Tibial nerve (tissue), 4 donors: ENCODE measurements around the gene C2orf15. TPM values are rescaled to one million over a fixed set of nuclear protein-coding genes. Genes with fewer than 3 reads are reported as not detected.
"Not testable (repeated sequence)": the region's sequence is repeated elsewhere in the genome, so short reads cannot be mapped to it uniquely, and the experiment has no call there.

Experiments used
- DNase-seq, 2 donors: peaks; one replicate each; pipeline ENCODE4 v3.0.0-alpha.2; 2019; ENCODE audit warnings: low spot score in 2 of 2
- H3K27ac ChIP-seq, 4 donors: fragments of 200-600 bp; sonication (generic) in 3 of 4; one replicate each; pipeline ENCODE4 v1.5.1; 2017 to 2019; ENCODE audit warnings: mild to moderate bottlenecking in 1 of 4
- H3K27me3 ChIP-seq, 2 donors: fragments of 200-600 bp; sonication (generic) in 1 of 2; one replicate each; pipeline versions ENCODE4 v1.5.1 to v1.6.0; 2017 to 2019
- H3K36me3 ChIP-seq, 3 donors: fragments of 200-600 bp; sonication (generic); one replicate each; pipeline ENCODE4 v1.5.1; 2018 to 2019
- H3K4me1 ChIP-seq, 4 donors: fragments of 200-600 bp; sonication (generic) in 3 of 4; one replicate each; pipeline ENCODE4 v1.5.1; 2017 to 2019
- H3K4me3 ChIP-seq, 4 donors: fragments of 200-600 bp; sonication (generic) in 3 of 4; one replicate each; pipeline ENCODE4 v1.5.1; 2017 to 2019; ENCODE audit warnings: mild to moderate bottlenecking in 1 of 4, moderate library complexity in 1 of 4
- H3K9me3 ChIP-seq, 4 donors: fragments of 200-600 bp; sonication (generic) in 3 of 4; one replicate each; pipeline ENCODE4 v1.5.1; 2017 to 2019
- EP300 ChIP-seq, 2 donors: sonication (generic); formaldehyde crosslinking; IDR thresholded peaks; one replicate each; pipeline ENCODE4 v1.6.1; 2017; ENCODE audit warnings: antibody characterized with exemption in 2 of 2, mild to moderate bottlenecking in 1 of 2
- POLR2A ChIP-seq, 2 donors: fragments of 450-650 bp; IDR thresholded peaks; one replicate each; pipeline ENCODE4 v1.6.1; 2017; ENCODE audit warnings: antibody characterized with exemption in 2 of 2, mild to moderate bottlenecking in 2 of 2, moderate library complexity in 2 of 2
- WGBS, 2 donors: methylation state at CpG; one replicate each; pipeline ENCODE4 v1.1.5; 2018; 5-methylcytosine and 5-hydroxymethylcytosine counted together
- small RNA-seq: library from RNA; depleted of rRNA; stranded (forward); fragments of <200 nt; gene quantifications from one replicate; pipeline ENCODE3, GENCODE V24; 2016
- total RNA-seq, 4 donors: library from RNA; depleted of rRNA; stranded (reverse); fragments of >200 nt; gene quantifications; one replicate each; pipeline ENCODE4 v1.1.0, GENCODE V29; 2016
- TF ChIP-seq, protein P1 (sequence below), 5 experiments: fragments of 200-600 bp in 3 of 5; fragments of 450-650 bp in 2 of 5; sonication (generic) in 3 of 5; IDR thresholded peaks; one replicate each; pipeline ENCODE4 v1.5.1; 2016 to 2019; ENCODE audit warnings: antibody characterized with exemption in 5 of 5, mild to moderate bottlenecking in 3 of 5, moderate library complexity in 2 of 5

Gene C2orf15
- total RNA-seq, 4 donors from 2014 or later = 0.44 TPM; not detected in 3

DNA sequence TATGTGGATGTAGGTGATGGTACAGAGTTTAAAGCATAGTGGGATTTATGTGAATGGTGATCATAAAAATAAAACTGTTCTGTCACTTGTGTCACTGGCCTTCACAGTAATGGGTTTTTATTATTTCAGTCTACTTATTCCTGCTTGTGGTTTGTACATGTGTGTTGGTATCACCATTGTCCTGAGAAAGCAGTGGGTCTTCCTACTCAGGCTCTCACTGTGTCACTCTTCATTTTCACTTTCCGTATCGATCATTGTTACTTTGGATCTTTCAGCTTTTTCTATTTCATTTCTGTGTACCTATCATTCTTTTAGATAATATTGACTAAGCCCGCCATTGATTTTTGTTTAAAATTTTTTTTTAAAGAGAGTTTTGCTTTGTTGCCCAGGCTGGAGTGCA is 46.9 kb downstream of the C2orf15 start:
- WGBS, 2 donors = 94 to 97% methylated on average over 3 of the region's 3 CpGs
- TF ChIP-seq POLR2A (IDR thresholded peaks at IDR 0.05) = no peak
- TF ChIP-seq, protein P1, sequence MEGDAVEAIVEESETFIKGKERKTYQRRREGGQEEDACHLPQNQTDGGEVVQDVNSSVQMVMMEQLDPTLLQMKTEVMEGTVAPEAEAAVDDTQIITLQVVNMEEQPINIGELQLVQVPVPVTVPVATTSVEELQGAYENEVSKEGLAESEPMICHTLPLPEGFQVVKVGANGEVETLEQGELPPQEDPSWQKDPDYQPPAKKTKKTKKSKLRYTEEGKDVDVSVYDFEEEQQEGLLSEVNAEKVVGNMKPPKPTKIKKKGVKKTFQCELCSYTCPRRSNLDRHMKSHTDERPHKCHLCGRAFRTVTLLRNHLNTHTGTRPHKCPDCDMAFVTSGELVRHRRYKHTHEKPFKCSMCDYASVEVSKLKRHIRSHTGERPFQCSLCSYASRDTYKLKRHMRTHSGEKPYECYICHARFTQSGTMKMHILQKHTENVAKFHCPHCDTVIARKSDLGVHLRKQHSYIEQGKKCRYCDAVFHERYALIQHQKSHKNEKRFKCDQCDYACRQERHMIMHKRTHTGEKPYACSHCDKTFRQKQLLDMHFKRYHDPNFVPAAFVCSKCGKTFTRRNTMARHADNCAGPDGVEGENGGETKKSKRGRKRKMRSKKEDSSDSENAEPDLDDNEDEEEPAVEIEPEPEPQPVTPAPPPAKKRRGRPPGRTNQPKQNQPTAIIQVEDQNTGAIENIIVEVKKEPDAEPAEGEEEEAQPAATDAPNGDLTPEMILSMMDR (IDR thresholded peaks at IDR 0.05) = no peak
- TF ChIP-seq EP300 (IDR thresholded peaks at IDR 0.05) = no peak
- Histone ChIP-seq H3K27ac (no peak overlapping the region), H3K4me3 (no peak overlapping the region), H3K27me3 (no peaks in the 10 kb centered on the region), H3K36me3 (peaks cover 0 to 67% (median 0%) of the 10 kb centered on the region in 3 donors), H3K4me1 (peaks cover 0 to 29% (median 0%) of the 10 kb centered on the region in 4 donors), H3K9me3 (no peaks in the 10 kb centered on the region)
- no peak for DNase-seq

DNA sequence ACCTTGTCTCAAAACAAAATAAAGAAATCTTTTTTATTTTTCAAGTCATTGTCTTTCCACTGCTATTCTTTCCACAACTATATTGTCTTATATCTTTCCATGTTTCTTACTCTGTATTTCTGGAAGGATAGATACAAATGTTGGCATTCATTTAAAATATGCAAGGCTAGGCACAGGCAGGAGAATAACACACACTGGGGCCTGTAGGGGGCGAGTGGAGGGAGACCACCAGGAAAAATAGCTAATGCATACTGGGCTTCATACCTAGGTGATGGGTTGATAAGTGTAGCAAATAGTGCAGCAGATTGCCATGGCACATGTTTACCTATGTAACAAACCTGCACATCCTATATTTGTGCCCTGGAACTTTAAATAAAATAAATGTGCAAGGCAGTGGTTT is 49.0 kb downstream of the C2orf15 start:
- 84 to 88% methylated on average over 1 of the region's 1 CpG for WGBS, 2 donors
- DNase-seq = no peak
- peaks cover 0 to 7% (median 0%) of the 10 kb centered on the region in 4 donors for H3K4me1 ChIP-seq
- no peaks in the 10 kb centered on the region for H3K27me3 ChIP-seq
- no peak for TF ChIP-seq EP300 (IDR thresholded peaks at IDR 0.05)
- TF ChIP-seq, protein P1 (IDR thresholded peaks at IDR 0.05) = no peak
- H3K27ac ChIP-seq = no peak overlapping the region
- H3K9me3 ChIP-seq = no peaks in the 10 kb centered on the region
- H3K4me3 ChIP-seq = no peak overlapping the region
- peaks cover 0 to 87% (median 0%) of the 10 kb centered on the region in 3 donors for H3K36me3 ChIP-seq

DNA sequence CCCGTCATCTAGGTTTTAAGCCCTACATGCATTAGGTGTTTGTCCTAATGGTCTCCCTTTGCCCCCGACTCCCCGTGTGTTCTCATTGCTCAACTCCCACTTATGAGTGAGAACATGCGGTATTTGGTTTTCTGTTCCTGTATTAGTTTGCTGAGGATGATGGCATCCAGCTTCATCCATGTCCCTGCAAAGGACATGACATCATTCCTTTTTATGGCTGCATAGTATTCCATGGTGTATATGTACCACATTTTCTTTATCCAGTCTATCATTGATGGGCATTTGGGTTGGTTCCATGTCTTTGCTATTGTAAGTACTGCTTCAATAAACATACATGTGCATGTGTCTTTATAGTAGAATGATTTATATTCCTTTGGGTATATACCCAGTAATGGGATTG is 50.9 kb downstream of the C2orf15 start:
- 99 to 100% methylated on average over 4 of the region's 4 CpGs for whole genome bisulfite sequencing, 2 donors
- not testable (repeated sequence) for H3K4me3 ChIP-seq, H3K4me1 ChIP-seq, H3K27me3 ChIP-seq, H3K9me3 ChIP-seq, H3K27ac ChIP-seq, DNase-seq
- peaks cover 0 to 95% (median 2%) of the 10 kb centered on the region in 3 donors for H3K36me3 ChIP-seq

DNA sequence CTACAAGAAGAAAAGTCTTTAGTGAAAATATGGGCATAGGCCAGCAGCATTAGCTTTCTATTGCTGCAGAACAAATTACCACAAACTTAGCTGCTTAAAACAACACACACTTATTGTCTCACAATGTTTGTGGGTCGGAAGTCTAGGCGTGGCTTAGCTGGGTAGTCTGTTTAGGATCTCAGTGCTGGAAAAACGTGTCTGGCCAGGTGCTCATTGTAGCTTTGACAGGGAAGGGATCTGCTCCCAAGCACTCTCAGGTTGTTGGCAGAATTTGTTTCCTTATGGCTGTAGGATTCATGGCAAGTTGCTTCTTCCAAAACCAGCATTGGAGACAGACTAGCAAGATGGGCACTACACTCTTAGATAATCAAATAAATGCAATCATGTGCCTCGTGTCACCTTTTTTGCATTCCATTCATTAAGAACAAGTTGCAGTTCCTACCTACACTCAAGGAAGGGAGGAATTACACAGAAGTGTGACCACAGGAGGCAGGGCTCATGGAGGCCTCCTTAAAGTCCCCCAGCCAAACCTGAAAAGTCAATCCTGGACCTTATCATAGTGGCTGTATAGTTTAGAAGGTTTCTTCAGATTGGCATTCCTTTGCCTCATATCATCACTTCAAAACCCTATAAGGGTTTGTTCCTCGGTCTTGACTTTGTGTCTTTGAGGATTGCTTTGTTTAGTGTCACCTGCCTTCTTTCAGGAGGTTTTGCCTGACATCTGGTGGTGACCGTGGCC is 56.8 kb downstream of the C2orf15 start:
- Histone ChIP-seq H3K4me1 (no peaks in the 10 kb centered on the region), H3K27ac (no peak overlapping the region), H3K4me3 (no peak overlapping the region), H3K36me3 (peaks cover 0 to 64% (median 2%) of the 10 kb centered on the region in 3 donors), H3K9me3 (no peaks in the 10 kb centered on the region), H3K27me3 (no peaks in the 10 kb centered on the region)
- TF ChIP-seq POLR2A (IDR thresholded peaks at IDR 0.05) (no peak), EP300 (IDR thresholded peaks at IDR 0.05) (no peak)
- TF ChIP-seq, protein P1 (IDR thresholded peaks at IDR 0.05) = no peak
- DNase-seq = no peak
- WGBS, 2 donors = 83 to 91% methylated on average over 6 of the region's 6 CpGs

DNA sequence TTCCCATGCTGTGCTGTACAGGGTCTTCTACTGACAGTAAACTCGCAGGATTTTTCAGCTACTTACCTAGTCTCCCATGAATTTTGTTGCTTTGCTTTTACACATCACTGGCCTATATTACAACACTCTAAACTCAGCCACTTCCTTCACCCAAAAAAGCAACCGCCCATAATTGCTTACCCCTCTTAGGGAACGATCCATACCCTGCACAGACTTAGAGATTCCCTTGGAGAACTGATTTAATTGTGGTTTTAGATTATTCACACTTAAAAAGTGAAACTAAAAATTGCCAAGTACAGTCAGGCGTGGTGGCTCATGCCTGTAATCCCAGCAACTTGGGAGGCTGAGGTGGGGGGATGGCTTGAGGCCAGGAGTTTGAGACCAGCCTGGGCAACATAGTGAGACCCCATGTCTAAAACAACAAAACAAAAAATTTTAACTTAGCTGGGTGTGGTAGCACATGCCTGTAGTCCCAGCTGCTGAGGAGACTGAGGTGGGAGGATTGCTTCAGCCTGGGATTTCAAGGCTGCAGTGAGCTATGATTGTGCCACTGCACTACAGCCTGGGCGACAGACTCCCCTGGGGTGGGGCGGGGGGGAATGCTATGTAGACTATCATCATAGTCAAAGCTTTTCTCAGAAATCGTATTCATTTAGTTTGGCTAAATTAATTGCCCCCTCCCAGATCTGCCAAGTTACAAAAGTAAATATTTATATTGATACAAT is 58.7 kb downstream of the C2orf15 start:
- no peaks in the 10 kb centered on the region for H3K9me3 ChIP-seq
- H3K27me3 ChIP-seq = no peaks in the 10 kb centered on the region
- no peak for TF ChIP-seq EP300 (IDR thresholded peaks at IDR 0.05)
- TF ChIP-seq, protein P1 (IDR thresholded peaks at IDR 0.05) = no peak
- no peak for TF ChIP-seq POLR2A (IDR thresholded peaks at IDR 0.05)
- H3K4me3 ChIP-seq = no peak overlapping the region
- 92 to 93% methylated on average over 7 of the region's 7 CpGs for WGBS, 2 donors
- peaks cover 0 to 46% (median 2%) of the 10 kb centered on the region in 3 donors for H3K36me3 ChIP-seq
- no peak overlapping the region for H3K27ac ChIP-seq
- no peak for DNase-seq
- no peaks in the 10 kb centered on the region for H3K4me1 ChIP-seq

Small RNAs within 50 kb of the gene (small RNA-seq; reads per million reads assigned to genes)
- gene AC092587.1 = not detected

Other genes with a start within 250 kb of the C2orf15 start
- gene CRACDL, start 205.5 kb upstream of the C2orf15 start, total RNA-seq = 10 to 100 TPM in 3 of 4 donors, 1 to 10 TPM in 1; 7.2 to 19.0 (median 15.4) TPM
- 10 to 100 TPM in 2 of 4 donors, 1 to 10 TPM in 2; 6.5 to 12.9 (median 10.0) TPM for gene TSGA10, start 13.2 kb downstream of the C2orf15 start, total RNA-seq
- gene LIPT1, start 13.3 kb downstream of the C2orf15 start, total RNA-seq = 10 to 100 TPM in 1 of 4 donors, 1 to 10 TPM in 3; 2.7 to 10.0 (median 9.0) TPM
- 10 to 100 TPM; 18.3 to 30.8 (median 27.2) TPM for gene MITD1, start 39.4 kb downstream of the C2orf15 start, total RNA-seq
- 10 to 100 TPM; 19.4 to 27.0 (median 21.7) TPM for gene MRPL30, start 39.5 kb downstream of the C2orf15 start, total RNA-seq
- not detected for gene LYG2, start 114.0 kb downstream of the C2orf15 start, total RNA-seq
- 1 to 10 TPM in 3 of 4 donors, under 1 TPM in 1; 0.66 to 2.7 (median 1.9) TPM for gene LYG1, start 159.5 kb downstream of the C2orf15 start, total RNA-seq
- 10 to 100 TPM; 25.3 to 37.1 (median 29.7) TPM for gene TXNDC9, start 194.6 kb downstream of the C2orf15 start, total RNA-seq
- 10 to 100 TPM; 28.8 to 47.4 (median 42.3) TPM for gene EIF5B, start 195.7 kb downstream of the C2orf15 start, total RNA-seq